Transverse colon (tissue), 4 donors: ENCODE measurements around the gene GNA14.

Experiments used
- CTCF ChIP-seq, 5 experiments: fragments of 200-600 bp in 3 of 5; fragments of 450-650 bp in 2 of 5; sonication (generic) in 3 of 5; IDR thresholded peaks; 1 replicate in 2 of 5; 2 replicates in 3 of 5; pipeline ENCODE4 v1.5.1; 2016 to 2017; ENCODE audit warnings: antibody characterized with exemption in 5 of 5, inconsistent platforms in 3 of 5, mild to moderate bottlenecking in 2 of 5, moderate library complexity in 1 of 5
- POLR2A ChIP-seq: fragments of 450-650 bp; IDR thresholded peaks from one replicate; pipeline ENCODE4 v1.6.1; 2016; ENCODE audit warnings: antibody characterized with exemption, mild to moderate bottlenecking, moderate library complexity
- POLR2AphosphoS5 ChIP-seq, 3 donors: sonication (generic); formaldehyde crosslinking; IDR thresholded peaks; one replicate each; pipeline ENCODE4 v1.6.1; 2016; ENCODE audit warnings: antibody characterized with exemption in 3 of 3

- TF ChIP-seq CTCF (IDR thresholded peaks at IDR 0.05): no peak
- TF ChIP-seq POLR2AphosphoS5 (IDR thresholded peaks at IDR 0.05): no peak
- no peak for TF ChIP-seq POLR2A
Measured at GRCh38 chr9:77440057-77440456, 208.1 kb downstream of the GNA14 start.
